Smooth muscle cell (in vitro differentiated cells): ENCODE measurements around the gene CNTFR. TPM values are rescaled to one million over a fixed set of nuclear protein-coding genes. Genes with fewer than 3 reads are reported as not detected.
A peak's percentile ranks its signal among the peaks of the same experiment; 100 is the strongest.

Source experiments
- DNase-seq: peaks from one replicate; lab custom pipeline; 2025; ENCODE audit not compliant: unreplicated experiment; lab: John Stamatoyannopoulos, UW
- H2AFZ ChIP-seq: fragments of 200-600 bp; sonication (generic); 2 replicates; pipeline ENCODE4 v1.6.0; 2016; ENCODE audit warnings: antibody characterized with exemption, low read depth, mild to moderate bottlenecking
- H3F3A ChIP-seq: fragments of 200-600 bp; sonication (generic); 2 replicates; pipeline ENCODE4 v1.6.0; 2017; ENCODE audit warnings: antibody characterized with exemption, low read depth
- H3K27ac ChIP-seq: fragments of 200-600 bp; sonication (generic); 2 replicates; pipeline ENCODE4 v1.5.1; 2016; ENCODE audit warnings: low read depth, mild to moderate bottlenecking
- H3K27me3 ChIP-seq: fragments of 200-600 bp; sonication (generic); 2 replicates; pipeline ENCODE4 v1.6.1; 2016; ENCODE audit warnings: low read depth, mild to moderate bottlenecking
- H3K36me3 ChIP-seq: fragments of 200-600 bp; sonication (generic); 2 replicates; pipeline ENCODE4 v1.5.1; 2016; ENCODE audit warnings: low read depth
- H3K4me1 ChIP-seq: fragments of 200-600 bp; sonication (generic); 2 replicates; pipeline ENCODE4 v1.5.1; 2016; ENCODE audit warnings: low read depth
- H3K4me2 ChIP-seq: fragments of 200-600 bp; sonication (generic); 2 replicates; pipeline ENCODE4 v1.6.0; 2016; ENCODE audit warnings: mild to moderate bottlenecking
- H3K4me3 ChIP-seq: fragments of 200-600 bp; sonication (generic); 2 replicates; pipeline ENCODE4 v1.5.1; 2016; ENCODE audit warnings: mild to moderate bottlenecking
- H3K79me2 ChIP-seq: fragments of 200-600 bp; sonication (generic); 2 replicates; pipeline ENCODE4 v1.6.0; 2016; ENCODE audit warnings: low read depth, mild to moderate bottlenecking
- H3K9ac ChIP-seq: fragments of 200-600 bp; sonication (generic); 2 replicates; pipeline ENCODE4 v1.6.0; 2016; ENCODE audit warnings: low read depth
- H3K9me3 ChIP-seq: fragments of 200-600 bp; sonication (generic); replicated peaks from 2 replicates; pipeline ENCODE4 v1.5.1; 2016; ENCODE audit warnings: low read depth
- H4K20me1 ChIP-seq: fragments of 200-600 bp; sonication (generic); 2 replicates; pipeline ENCODE4 v1.6.0; 2016; ENCODE audit warnings: low read depth
- CTCF ChIP-seq: fragments of 200-600 bp; sonication (generic); IDR thresholded peaks from 2 replicates; pipeline ENCODE4 v1.5.1; 2017; ENCODE audit warnings: borderline replicate concordance, mild to moderate bottlenecking, antibody characterized with exemption; ENCODE audit not compliant: insufficient read depth, poor library complexity, severe bottlenecking
- WGBS: methylation state at CpG from one replicate; pipeline ENCODE4 v1.1.7; 2016; ENCODE audit warnings: low lambda C conversion rate; 5-methylcytosine and 5-hydroxymethylcytosine counted together
- polyA plus RNA-seq: library from polyadenylated mRNA; unstranded; fragments of >200 nt; fragmentation: Nextera tagmentation; extraction: Ambion mirVana; gene quantifications from 2 replicates; pipeline ENCODE4 v1.2.1, GENCODE V29; 2016
- total RNA-seq: library from RNA; depleted of rRNA; stranded (reverse); fragments of >200 nt; gene quantifications from 2 replicates; pipeline ENCODE4 v1.2.3, GENCODE V29; 2014

Gene CNTFR
- total and polyA plus RNA-seq, 2 experiments from 2014 or later = 4.3 to 16.4 TPM

- Histone ChIP-seq H3K79me2 (peaks cover 15% of the 10 kb centered on the region), H3F3A (peaks cover under 1% of the 10 kb centered on the region), H4K20me1 (peaks cover 3% of the 10 kb centered on the region), H2AFZ (no peak overlapping the region), H3K4me1 (peaks cover 46% of the 10 kb centered on the region), H3K27me3 (no peaks in the 10 kb centered on the region), H3K4me3 (no peak overlapping the region), H3K36me3 (no peaks in the 10 kb centered on the region), H3K9me3 (no peaks in the 10 kb centered on the region), H3K9ac (no peak overlapping the region), H3K4me2 (no peak overlapping the region), H3K27ac (peak overlapping the region; percentile 23)
- DNase-seq = no peak
- WGBS = 87% methylated on average over 7 of the region's 7 CpGs
- TF ChIP-seq CTCF = no peak
These were observed 18.6 kb downstream of the CNTFR start for GRCh38 chr9:34570809-34571480.

- Histone ChIP-seq H3K4me2 (peak overlapping the region; percentile 36), H2AFZ (peak overlapping the region; percentile 54), H3F3A (no peaks in the 10 kb centered on the region), H3K4me1 (peaks cover 44% of the 10 kb centered on the region), H4K20me1 (peaks cover 3% of the 10 kb centered on the region), H3K9ac (no peak overlapping the region), H3K79me2 (peaks cover 15% of the 10 kb centered on the region), H3K9me3 (no peaks in the 10 kb centered on the region), H3K4me3 (no peak overlapping the region), H3K27me3 (no peaks in the 10 kb centered on the region), H3K36me3 (no peaks in the 10 kb centered on the region), H3K27ac (peak overlapping the region; percentile 23)
- 26% methylated on average over 11 of the region's 11 CpGs for WGBS
- no peak for DNase-seq
- no peak for TF ChIP-seq CTCF
These were observed 19.1 kb downstream of the CNTFR start for GRCh38 chr9:34570376-34570775.

GRCh38 chr9:34568774-34569173, 20.8 kb downstream of the CNTFR start:
- no peaks in the 10 kb centered on the region for H3K9me3 ChIP-seq
- peaks cover 9% of the 10 kb centered on the region for H3K79me2 ChIP-seq
- H3K36me3 ChIP-seq = no peaks in the 10 kb centered on the region
- H3F3A ChIP-seq = no peaks in the 10 kb centered on the region
- H2AFZ ChIP-seq = no peak overlapping the region
- no peak overlapping the region for H3K4me2 ChIP-seq
- no peak overlapping the region for H3K27ac ChIP-seq
- no peaks in the 10 kb centered on the region for H3K27me3 ChIP-seq
- H3K4me1 ChIP-seq = peaks cover 42% of the 10 kb centered on the region
- no peak overlapping the region for H3K4me3 ChIP-seq
- peaks cover 3% of the 10 kb centered on the region for H4K20me1 ChIP-seq
- no peak for DNase-seq
- 78% methylated on average over 12 of the region's 12 CpGs for WGBS
- no peak for TF ChIP-seq CTCF
- no peak overlapping the region for H3K9ac ChIP-seq

- Histone ChIP-seq H3K4me2 (no peak overlapping the region), H4K20me1 (peaks cover 3% of the 10 kb centered on the region), H3K4me1 (peaks cover 37% of the 10 kb centered on the region), H3K9ac (no peak overlapping the region), H3K79me2 (peaks cover 8% of the 10 kb centered on the region), H3K4me3 (no peak overlapping the region), H3K36me3 (no peaks in the 10 kb centered on the region), H3K27me3 (no peaks in the 10 kb centered on the region), H3K9me3 (no peaks in the 10 kb centered on the region), H3F3A (no peaks in the 10 kb centered on the region), H2AFZ (no peak overlapping the region), H3K27ac (no peak overlapping the region)
- no peak for TF ChIP-seq CTCF
- no peak for DNase-seq
- WGBS = 92% methylated on average over 7 of the region's 7 CpGs
These were observed 21.4 kb downstream of the CNTFR start for GRCh38 chr9:34568133-34568532.
